GM20431 (cell line): ENCODE measurements around the gene CCT5.
"Not testable (repeated sequence)": the region's sequence is repeated elsewhere in the genome, so short reads cannot be mapped to it uniquely, and the experiment has no call there.

ENCODE experiments used
- in situ Hi-C: fragments of 300-500 bp; cut with MseI, MboI; formaldehyde crosslinking; loops from one replicate; pipeline ENCODE4 v1.15.0; 2020; ENCODE audit warnings: low sequenced_read_pairs; ENCODE audit not compliant: unreplicated experiment

The CCT5 gene

GRCh38 chr5:10244342-10244944 is 5.6 kb upstream of the CCT5 start:
- in situ Hi-C loops: no loop called here

- in situ Hi-C loops: no loop called here
These were observed 3.3 kb upstream of the CCT5 start for GRCh38 chr5:10246761-10247160.

- in situ Hi-C loops: not testable (repeated sequence)
These were observed 2.9 kb upstream of the CCT5 start for GRCh38 chr5:10247217-10247616.

- in situ Hi-C loops: no loop called here
These were observed 1.5 kb upstream of the CCT5 start for GRCh38 chr5:10248378-10249260.

GRCh38 chr5:10250806-10251276 is 761 bp downstream of the CCT5 start:
- in situ Hi-C loops: no loop called here

GRCh38 chr5:10251405-10251804 is 1.3 kb downstream of the CCT5 start:
- in situ Hi-C loops: no loop called here

- in situ Hi-C loops: no loop called here
These were observed 3.3 kb downstream of the CCT5 start for GRCh38 chr5:10253390-10253789.

- in situ Hi-C loops: no loop called here
These were observed 4.6 kb downstream of the CCT5 start for GRCh38 chr5:10254686-10255085.

- in situ Hi-C loops: no loop called here
These were observed 7.8 kb downstream of the CCT5 start for GRCh38 chr5:10257870-10258269.

GRCh38 chr5:10259899-10260298 is 9.8 kb downstream of the CCT5 start:
- in situ Hi-C loops: no loop called here

- in situ Hi-C loops: no loop called here
These were observed 11.0 kb downstream of the CCT5 start for GRCh38 chr5:10261065-10261464.

GRCh38 chr5:10262121-10262774 is 12.2 kb downstream of the CCT5 start:
- in situ Hi-C loops: no loop called here

GRCh38 chr5:10262995-10263394 is 12.9 kb downstream of the CCT5 start:
- in situ Hi-C loops: no loop called here

- in situ Hi-C loops: no loop called here
These were observed 14.5 kb downstream of the CCT5 start for GRCh38 chr5:10264604-10265003.

GRCh38 chr5:10265245-10266109 is 15.4 kb downstream of the CCT5 start:
- in situ Hi-C loops: no loop called here

GRCh38 chr5:10266137-10266536 is 16.1 kb downstream of the CCT5 start:
- in situ Hi-C loops: no loop called here

- in situ Hi-C loops: no loop called here
These were observed 16.8 kb downstream of the CCT5 start for GRCh38 chr5:10266839-10267238.

- in situ Hi-C loops: no loop called here
These were observed 18.0 kb downstream of the CCT5 start for GRCh38 chr5:10268100-10268499.

- in situ Hi-C loops: no loop called here
These were observed 22.2 kb downstream of the CCT5 start for GRCh38 chr5:10272053-10272874.
